HepG2 (cell line): Measurements from ENCODE around the gene GMPR. TPM values are rescaled to one million over a fixed set of nuclear protein-coding genes. Genes with fewer than 3 reads are reported as not detected.

Experiments
- ATAC-seq: fragments of 200-7000 bp; cut with Tn5 transposase; 3 replicates; pipeline ENCODE4 v1.9.1; 2020; ENCODE audit warnings: mild to moderate bottlenecking, moderate library complexity
- BruUV-seq: library from RNA; stranded (reverse); fragments of 400-500 nt; replicated peaks from 2 replicates; lab custom pipeline; 2021; lab: Mats Ljungman, UMichigan
- CTCF ChIA-PET: fragments of 300-600 bp; formaldehyde crosslinking; extraction: SDS; loops from one replicate; lab custom pipeline; 2021; ENCODE audit warnings: low total read pairs, inconsistent platforms, low intra/inter-chr PET ratio; lab: Yijun Ruan, JAX
- POLR2A ChIA-PET: fragments of 350-600 bp; sonication (Branson Sonifier 250); formaldehyde crosslinking; loops from one replicate; lab custom pipeline; 2020; ENCODE audit warnings: antibody characterized with exemption, inconsistent platforms; lab: Yijun Ruan, JAX
- DNase-seq: peaks from one replicate; pipeline ENCODE4 v3.0.0-alpha.2; 2015; ENCODE audit warnings: low spot score
- FAIRE-seq: peaks from 3 replicates; lab custom pipeline; 2011; peaks lifted over from hg19 to GRCh38; lab: Jason Lieb, UNC
- H2AFZ ChIP-seq: one replicate; pipeline ENCODE4 v1.6.1; 2011; ENCODE audit warnings: low read length, inconsistent platforms
- H3K27ac ChIP-seq: fragments of 300-600 bp; 3 replicates; pipeline ENCODE4 v1.8.0; 2011; ENCODE audit warnings: mixed run types, mild to moderate bottlenecking, mixed read lengths, low read length, inconsistent platforms; ENCODE audit not compliant: insufficient read depth; ENCODE audit errors: extremely low read length
- H3K27me3 ChIP-seq, 2 experiments: fragments of 200-600 bp in 1 of 2; 2 replicates in 1 of 2; 3 replicates in 1 of 2; pipeline versions ENCODE4 v1.6.0 to v1.8.0; 2011; ENCODE audit warnings: low read length in 2 of 2, mild to moderate bottlenecking in 2 of 2, moderate library complexity in 2 of 2, inconsistent platforms in 1 of 2; ENCODE audit not compliant: insufficient read depth in 2 of 2, control insufficient read depth in 1 of 2
- H3K36me3 ChIP-seq, 2 experiments: fragments of 200-600 bp in 1 of 2; replicated peaks in 1 of 2; 2 replicates in 1 of 2; 3 replicates in 1 of 2; pipeline versions ENCODE4 v1.5.1 to v1.8.0; 2011; ENCODE audit warnings: low read length in 2 of 2, inconsistent platforms in 1 of 2; ENCODE audit not compliant: insufficient read depth in 2 of 2, control insufficient read depth in 1 of 2
- H3K4me1 ChIP-seq: 2 replicates; pipeline ENCODE4 v1.5.1; 2012; ENCODE audit warnings: low read length, inconsistent platforms; ENCODE audit not compliant: insufficient read depth
- H3K4me2 ChIP-seq: 2 replicates; pipeline ENCODE4 v1.6.0; 2011; ENCODE audit warnings: low read depth, low read length, inconsistent platforms
- H3K4me3 ChIP-seq, 3 experiments: fragments of 200-600 bp in 1 of 3; sonication (generic), shearing (Covaris generic) in 1 of 3; replicated peaks in 1 of 3; 2 replicates each; pipeline ENCODE4 v1.5.1; 2011 to 2016; ENCODE audit warnings: low read length in 3 of 3, inconsistent platforms in 2 of 3, low read depth in 2 of 3, mild to moderate bottlenecking in 2 of 3, control low read depth in 1 of 3, mixed read lengths in 1 of 3; ENCODE audit not compliant: insufficient read depth in 1 of 3
- H3K79me2 ChIP-seq: one replicate; pipeline ENCODE4 v1.6.1; 2011; ENCODE audit warnings: low read length, inconsistent platforms; ENCODE audit not compliant: insufficient read depth
- H3K9ac ChIP-seq: 2 replicates; pipeline ENCODE4 v1.6.0; 2011; ENCODE audit warnings: mild to moderate bottlenecking, low read depth, low read length, inconsistent platforms; ENCODE audit not compliant: insufficient read depth
- H3K9me3 ChIP-seq: 2 replicates; pipeline ENCODE4 v1.5.1; 2012; ENCODE audit warnings: mild to moderate bottlenecking, low read length
- H4K20me1 ChIP-seq: 2 replicates; pipeline ENCODE4 v1.6.0; 2011; ENCODE audit warnings: inconsistent platforms, mild to moderate bottlenecking, low read length, moderate library complexity; ENCODE audit not compliant: insufficient read depth
- ATF2 ChIP-seq: sonication (generic); formaldehyde crosslinking; IDR thresholded peaks from 2 replicates; pipeline ENCODE4 v1.4.0; 2020; ENCODE audit warnings: missing genetic modification reagents
- CEBPZ ChIP-seq: IDR thresholded peaks from 2 replicates; pipeline ENCODE4 v1.6.1; 2012; ENCODE audit warnings: low read length, improper control_type of control experiment
- ERF ChIP-seq: IDR thresholded peaks from 2 replicates; pipeline ENCODE4 v1.6.1; 2018; ENCODE audit warnings: missing biosample characterization, missing genetic modification reagents
- MBD4 ChIP-seq: IDR thresholded peaks from 2 replicates; pipeline ENCODE4 v1.6.1; 2012; ENCODE audit warnings: low read length, inconsistent platforms, borderline replicate concordance
- SALL1 ChIP-seq: sonication (generic); formaldehyde crosslinking; IDR thresholded peaks from 2 replicates; pipeline ENCODE4 v1.8.0; 2022; ENCODE audit warnings: mild to moderate bottlenecking, missing genetic modification reagents
- XBP1 ChIP-seq: sonication (generic); formaldehyde crosslinking; IDR thresholded peaks from 2 replicates; pipeline ENCODE4 v1.5.0; 2020; ENCODE audit warnings: missing genetic modification reagents
- ZFP37 ChIP-seq: sonication (generic); formaldehyde crosslinking; IDR thresholded peaks from 2 replicates; pipeline ENCODE4 v1.4.0; 2020; ENCODE audit warnings: missing genetic modification reagents, borderline replicate concordance
- ZNF264 ChIP-seq: sonication (generic); formaldehyde crosslinking; IDR thresholded peaks from 2 replicates; pipeline ENCODE4 v1.4.0; 2020; ENCODE audit warnings: missing genetic modification reagents
- ZNF331 ChIP-seq: sonication (generic); formaldehyde crosslinking; IDR thresholded peaks from 2 replicates; pipeline ENCODE4 v1.4.0; 2020; ENCODE audit warnings: missing genetic modification reagents
- ZNF430 ChIP-seq: sonication (generic); formaldehyde crosslinking; IDR thresholded peaks from 2 replicates; pipeline ENCODE4 v1.9.0; 2021; ENCODE audit warnings: mild to moderate bottlenecking, missing genetic modification reagents
- ZNF614 ChIP-seq: IDR thresholded peaks from 2 replicates; pipeline ENCODE4 v1.6.1; 2018; ENCODE audit warnings: missing biosample characterization, missing genetic modification reagents, inconsistent platforms, borderline replicate concordance
- ZNF678 ChIP-seq: sonication (generic); formaldehyde crosslinking; IDR thresholded peaks from 2 replicates; pipeline ENCODE4 v1.4.0; 2020; ENCODE audit warnings: mild to moderate bottlenecking, missing genetic modification reagents
- ZNF75D ChIP-seq: sonication (generic); formaldehyde crosslinking; IDR thresholded peaks from 2 replicates; pipeline ENCODE4 v1.8.1; 2023; ENCODE audit warnings: missing genetic modification reagents, mild to moderate bottlenecking, borderline replicate concordance
- ZNF883 ChIP-seq: sonication (generic); formaldehyde crosslinking; IDR thresholded peaks from 2 replicates; pipeline ENCODE4 v1.5.1; 2020; ENCODE audit warnings: mild to moderate bottlenecking, missing genetic modification reagents; ENCODE audit errors: not compliant biosample characterization
- WGBS: methylation state at CpG from one replicate; pipeline ENCODE4 v1.1.6; 2017; ENCODE audit warnings: low lambda C conversion rate; 5-methylcytosine and 5-hydroxymethylcytosine counted together
- in situ Hi-C: cut with HindIII; loops from 2 replicates; pipeline ENCODE4 v1.10.0; 2017; ENCODE audit warnings: low pct_unique_long_range_greater_than_20kb; ENCODE audit not compliant: extremely low pct_ligation_motif_present
- intact Hi-C: fragments of 100-400 bp; cut with micrococcal nuclease; formaldehyde crosslinking; loops from one replicate; pipeline ENCODE4 v1.10.0; 2022; ENCODE audit not compliant: unreplicated experiment
- polyA plus RNA-seq, 8 experiments: library from polyadenylated mRNA; depleted of rRNA in 3 of 8; stranded (reverse) in 7 of 8; unstranded in 1 of 8; fragments of >200 nt; fragmentation: Illumina TruSeq in 4 of 8; extraction: Trizol in 4 of 8; gene quantifications; 2 replicates each; pipeline versions ENCODE4 v1.2.1 to v1.2.3, GENCODE V29; 2011 to 2016; ENCODE audit warnings: low read depth in 4 of 8, missing spikeins in 1 of 8, mixed read lengths in 1 of 8; ENCODE audit not compliant: insufficient read depth in 1 of 8
- total RNA-seq, 5 experiments: library from RNA; depleted of rRNA; stranded (reverse); fragments of >200 nt; fragmentation: Illumina TruSeq; extraction: Trizol; gene quantifications; 2 replicates each; pipeline ENCODE4 v1.2.3, GENCODE V29; 2016; ENCODE audit warnings: low read depth in 1 of 5
- TF ChIP-seq, protein P1 (sequence below): sonication (generic); formaldehyde crosslinking; conservative IDR thresholded peaks from 2 replicates; pipeline ENCODE4 v1.5.0; 2020; ENCODE audit warnings: missing genetic modification reagents
- TF ChIP-seq, protein P2 (sequence below): sonication (generic); formaldehyde crosslinking; IDR thresholded peaks from 2 replicates; pipeline ENCODE4 v1.9.0; 2021; ENCODE audit warnings: missing genetic modification reagents, borderline replicate concordance

Gene GMPR
- total and polyA plus RNA-seq, 2 of the 13 experiments (the other 11 are each of a cell fraction or from before 2014, with no cell fraction given), result not detected

DNA sequence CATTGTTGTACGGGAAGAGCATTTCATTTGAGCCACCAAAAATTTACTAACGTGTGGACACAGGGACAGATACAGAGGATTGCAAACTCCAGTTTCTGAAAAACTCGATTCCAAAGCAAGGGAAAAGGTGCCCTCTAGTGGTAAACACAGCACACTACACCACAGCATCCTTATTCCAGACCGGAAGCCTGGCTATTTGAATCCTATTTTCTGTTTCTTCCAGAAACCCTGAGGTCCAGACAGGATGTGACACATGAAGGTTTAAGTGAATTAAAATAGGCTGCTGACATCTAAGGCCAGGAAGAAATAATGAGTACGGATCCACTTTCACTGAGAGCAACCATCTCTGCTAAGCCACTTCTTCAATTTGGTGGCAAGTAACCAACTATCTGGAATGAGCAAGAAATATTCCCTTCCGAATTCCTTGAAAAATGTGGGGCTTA, 31.8 kb upstream of the GMPR start (continued):
- TF ChIP-seq, protein P1, sequence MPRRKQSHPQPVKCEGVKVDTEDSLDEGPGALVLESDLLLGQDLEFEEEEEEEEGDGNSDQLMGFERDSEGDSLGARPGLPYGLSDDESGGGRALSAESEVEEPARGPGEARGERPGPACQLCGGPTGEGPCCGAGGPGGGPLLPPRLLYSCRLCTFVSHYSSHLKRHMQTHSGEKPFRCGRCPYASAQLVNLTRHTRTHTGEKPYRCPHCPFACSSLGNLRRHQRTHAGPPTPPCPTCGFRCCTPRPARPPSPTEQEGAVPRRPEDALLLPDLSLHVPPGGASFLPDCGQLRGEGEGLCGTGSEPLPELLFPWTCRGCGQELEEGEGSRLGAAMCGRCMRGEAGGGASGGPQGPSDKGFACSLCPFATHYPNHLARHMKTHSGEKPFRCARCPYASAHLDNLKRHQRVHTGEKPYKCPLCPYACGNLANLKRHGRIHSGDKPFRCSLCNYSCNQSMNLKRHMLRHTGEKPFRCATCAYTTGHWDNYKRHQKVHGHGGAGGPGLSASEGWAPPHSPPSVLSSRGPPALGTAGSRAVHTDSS (CRISPR knock-in tag), result 0 out of 2 replicates have a peak, but pooled peaks have one; percentile 49
- no peak for TF ChIP-seq ZNF264 (CRISPR knock-in tag)
- TF ChIP-seq ZNF331 (CRISPR knock-in tag), result peak; percentile 33; the same call in 1 of the 2 replicates
- TF ChIP-seq XBP1, result no peak
- TF ChIP-seq, all 625 proteins: peak for 21

DNA sequence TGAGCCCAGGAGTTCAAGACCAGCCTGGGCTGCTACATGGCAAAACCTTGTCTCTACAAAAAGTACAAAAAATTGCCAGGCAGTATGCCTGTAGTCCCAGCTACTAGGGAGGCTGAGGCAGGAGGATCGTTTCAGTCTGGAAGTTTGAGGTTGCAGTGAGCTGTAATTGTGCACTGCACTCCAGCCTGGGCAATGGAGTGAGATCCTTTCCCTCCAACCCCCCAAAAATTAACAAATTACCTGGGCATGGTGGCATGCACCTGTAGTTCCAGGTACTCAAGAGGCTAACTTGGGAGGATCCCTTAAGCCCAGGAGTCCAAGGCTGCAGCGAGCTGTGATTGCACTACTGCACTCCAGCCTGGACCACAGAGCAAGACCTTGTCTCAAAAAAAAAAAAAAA, 29.4 kb upstream of the GMPR start:
- Histone ChIP-seq H3K4me3 (no peak overlapping the region), H3K4me1 (0 out of 2 replicates have a peak, but pooled peaks cover under 1% of the 10 kb centered on the region), H2AFZ (no peak overlapping the region), H4K20me1 (no peaks in the 10 kb centered on the region), H3K4me2 (no peak overlapping the region), H3K79me2 (no peaks in the 10 kb centered on the region), H3K36me3 (no peaks in the 10 kb centered on the region), H3K27me3 (no peaks in the 10 kb centered on the region), H3K9ac (no peak overlapping the region), H3K27ac (no peak overlapping the region), H3K9me3 (no peaks in the 10 kb centered on the region)
- DNase-seq, result no peak
- POLR2A ChIA-PET, result no interaction called here
- no TSS peak for BruUV-seq
- ATAC-seq, result no peak
- FAIRE-seq, result no peak
- in situ Hi-C loops (no loop called here), intact Hi-C loops (no loop called here)
- CTCF ChIA-PET, result no interaction called here
- WGBS, result 0% methylated on average over 2 of the region's 2 CpGs
- TF ChIP-seq ATF2 (CRISPR knock-in tag) (no peak), CEBPZ (no peak), MBD4 (no peak), SALL1 (CRISPR knock-in tag) (no peak), ZNF75D (no peak), ERF (CRISPR knock-in tag) (no peak), ZNF678 (CRISPR knock-in tag) (no peak), ZNF883 (no peak), ZNF614 (CRISPR knock-in tag) (no peak), ZFP37 (CRISPR knock-in tag) (no peak), ZNF430 (no peak)
- TF ChIP-seq, protein P2, sequence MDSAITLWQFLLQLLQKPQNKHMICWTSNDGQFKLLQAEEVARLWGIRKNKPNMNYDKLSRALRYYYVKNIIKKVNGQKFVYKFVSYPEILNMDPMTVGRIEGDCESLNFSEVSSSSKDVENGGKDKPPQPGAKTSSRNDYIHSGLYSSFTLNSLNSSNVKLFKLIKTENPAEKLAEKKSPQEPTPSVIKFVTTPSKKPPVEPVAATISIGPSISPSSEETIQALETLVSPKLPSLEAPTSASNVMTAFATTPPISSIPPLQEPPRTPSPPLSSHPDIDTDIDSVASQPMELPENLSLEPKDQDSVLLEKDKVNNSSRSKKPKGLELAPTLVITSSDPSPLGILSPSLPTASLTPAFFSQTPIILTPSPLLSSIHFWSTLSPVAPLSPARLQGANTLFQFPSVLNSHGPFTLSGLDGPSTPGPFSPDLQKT (CRISPR knock-in tag), result no peak
